K562 (cell line): Measurements from ENCODE around the gene MYBPHL. TPM values are rescaled to one million over a fixed set of nuclear protein-coding genes. Genes with fewer than 3 reads are reported as not detected.

Experiments used
- ATAC-seq: fragments of 200-7000 bp; cut with Tn5 transposase; 3 replicates; pipeline ENCODE4 v1.9.1; 2020; ENCODE audit warnings: moderate library complexity
- BruUV-seq: library from RNA; stranded (reverse); fragments of 400-500 nt; replicated peaks from 2 replicates; lab custom pipeline; 2021; lab: Mats Ljungman, UMichigan
- CTCF ChIA-PET: fragments of 300-600 bp; formaldehyde crosslinking; extraction: SDS; loops from one replicate; lab custom pipeline; 2021; ENCODE audit warnings: low intra/inter-chr PET ratio; lab: Yijun Ruan, JAX
- POLR2A ChIA-PET: fragments of 300-600, 350-650 bp; sonication (Branson Sonifier 250); formaldehyde crosslinking; extraction: SDS; loops from one replicate; lab custom pipeline; 2021; ENCODE audit warnings: antibody characterized with exemption, inconsistent platforms; lab: Yijun Ruan, JAX
- DNase-seq, 4 experiments: peaks; one replicate each; pipeline versions ENCODE4 v3.0.0 to v3.0.0-alpha.2; 2011 to 2018; ENCODE audit warnings: low spot score in 3 of 4, mixed read lengths in 3 of 4; ENCODE audit errors: extremely low read depth in 1 of 4
- FAIRE-seq: peaks from 2 replicates; lab custom pipeline; 2011; peaks lifted over from hg19 to GRCh38; lab: Jason Lieb, UNC
- H2AFZ ChIP-seq: 2 replicates; pipeline ENCODE4 v1.6.0; 2011; ENCODE audit warnings: low read depth, low read length, control low read depth, inconsistent platforms
- H3K27ac ChIP-seq: fragments of 200-600 bp; 3 replicates; pipeline ENCODE4 v1.8.0; 2011; ENCODE audit warnings: low read depth, mild to moderate bottlenecking, control low read depth, inconsistent platforms, low read length, moderate library complexity, mixed read lengths; ENCODE audit errors: extremely low read depth
- H3K27me3 ChIP-seq, 2 experiments: fragments of 300-600 bp in 1 of 2; 2 replicates in 1 of 2; 3 replicates in 1 of 2; pipeline versions ENCODE4 v1.6.0 to v1.8.0; 2011; ENCODE audit warnings: inconsistent platforms in 2 of 2, low read length in 2 of 2, mild to moderate bottlenecking in 1 of 2, mixed read lengths in 1 of 2, moderate library complexity in 1 of 2; ENCODE audit not compliant: control insufficient read depth in 2 of 2, insufficient read depth in 2 of 2
- H3K36me3 ChIP-seq: fragments of 300-600 bp; 3 replicates; pipeline ENCODE4 v1.8.0; 2011; ENCODE audit warnings: mild to moderate bottlenecking, low read length, inconsistent platforms; ENCODE audit not compliant: control insufficient read depth, insufficient read depth
- H3K4me1 ChIP-seq, 2 experiments: fragments of 200-600 bp in 1 of 2; replicated peaks in 1 of 2; 2 replicates in 1 of 2; 3 replicates in 1 of 2; pipeline versions ENCODE4 v1.5.1 to v1.8.0; 2011; ENCODE audit warnings: inconsistent platforms in 2 of 2, low read length in 2 of 2, mild to moderate bottlenecking in 1 of 2, mixed read lengths in 1 of 2, moderate library complexity in 1 of 2; ENCODE audit not compliant: control insufficient read depth in 2 of 2, insufficient read depth in 2 of 2
- H3K4me2 ChIP-seq: 2 replicates; pipeline ENCODE4 v1.6.1; 2011; ENCODE audit warnings: low read length, control low read depth, inconsistent platforms, mixed read lengths; ENCODE audit not compliant: insufficient read depth
- H3K4me3 ChIP-seq: fragments of 200-600 bp; sonication (generic), shearing (Covaris generic); 2 replicates; pipeline ENCODE4 v1.5.1; 2016; ENCODE audit warnings: control low read depth, inconsistent platforms
- H3K79me2 ChIP-seq: fragments of 200-600 bp; 3 replicates; pipeline ENCODE4 v1.8.0; 2011; ENCODE audit warnings: low read length, inconsistent platforms; ENCODE audit not compliant: control insufficient read depth, insufficient read depth
- H3K9ac ChIP-seq, 2 experiments: 2 replicates each; pipeline versions ENCODE4 v1.6.0 to v1.6.1; 2011; ENCODE audit warnings: low read depth in 2 of 2, low read length in 2 of 2, control low read depth in 1 of 2, inconsistent platforms in 1 of 2, mild to moderate bottlenecking in 1 of 2, mixed read lengths in 1 of 2; ENCODE audit not compliant: insufficient read depth in 1 of 2
- H3K9me1 ChIP-seq: one replicate; pipeline ENCODE4 v1.6.0; 2011; ENCODE audit warnings: inconsistent platforms, mild to moderate bottlenecking, low read length, moderate library complexity; ENCODE audit not compliant: control insufficient read depth, insufficient read depth
- H3K9me3 ChIP-seq: replicated peaks from 2 replicates; pipeline ENCODE4 v1.5.1; 2011; ENCODE audit warnings: low read depth, low read length, inconsistent platforms; ENCODE audit not compliant: control insufficient read depth, insufficient read depth
- H4K20me1 ChIP-seq: replicated peaks from 2 replicates; pipeline ENCODE4 v1.6.1; 2011; ENCODE audit warnings: low read length, inconsistent platforms, mixed read lengths; ENCODE audit not compliant: control insufficient read depth, insufficient read depth
- CLOCK ChIP-seq: fragments of 250-450 bp; sonication (Bioruptor Pico); IDR thresholded peaks from 2 replicates; pipeline ENCODE4 v1.4.0; 2020; ENCODE audit warnings: mild to moderate bottlenecking, moderate library complexity, borderline replicate concordance
- FOXA1 ChIP-seq: fragments of 450-650 bp; IDR thresholded peaks from 2 replicates; pipeline ENCODE4 v1.6.1; 2016; ENCODE audit warnings: mild to moderate bottlenecking, borderline replicate concordance
- KDM5B ChIP-seq: fragments of 200-600 bp; sonication (generic); IDR thresholded peaks from 2 replicates; pipeline ENCODE4 v1.6.1; 2012; ENCODE audit warnings: low read depth, mild to moderate bottlenecking, moderate library complexity, low read length, control low read depth, inconsistent platforms; ENCODE audit not compliant: insufficient replicate concordance
- NFYB ChIP-seq: IDR thresholded peaks from 2 replicates; pipeline ENCODE4 v1.6.1; 2011; ENCODE audit warnings: mild to moderate bottlenecking, moderate library complexity; ENCODE audit not compliant: insufficient read length; ENCODE audit errors: extremely low read depth
- NUFIP1 ChIP-seq: fragments of 450-650 bp; IDR thresholded peaks from 2 replicates; pipeline ENCODE4 v1.6.1; 2018; ENCODE audit not compliant: partially characterized antibody
- SAFB ChIP-seq: fragments of 200-400 bp; formaldehyde crosslinking; IDR thresholded peaks from 2 replicates; pipeline ENCODE4 v1.6.1; 2017; ENCODE audit warnings: low read depth, low read length, borderline replicate concordance
- SP2 ChIP-seq: IDR thresholded peaks from 2 replicates; pipeline ENCODE4 v1.6.1; 2011; ENCODE audit warnings: mild to moderate bottlenecking, low read depth, low read length, moderate library complexity; ENCODE audit not compliant: poor library complexity, severe bottlenecking; ENCODE audit errors: extremely low read depth
- ZBTB17 ChIP-seq: fragments of 450-650 bp; formaldehyde crosslinking; IDR thresholded peaks from 2 replicates; pipeline ENCODE4 v1.4.0; 2020; ENCODE audit warnings: mild to moderate bottlenecking
- ZNF224 ChIP-seq: sonication (generic); formaldehyde crosslinking; IDR thresholded peaks from 2 replicates; pipeline ENCODE4 v1.8.0; 2022; ENCODE audit warnings: mild to moderate bottlenecking, missing genetic modification reagents
- WGBS: fragments of 100-300 bp; shearing (Covaris generic); methylation state at CpG from one replicate; pipeline ENCODE4 v1.1.6; 2016; ENCODE audit warnings: low coverage, mixed read lengths; ENCODE audit not compliant: insufficient coverage; ENCODE audit errors: missing lambda C conversion rate; 5-methylcytosine and 5-hydroxymethylcytosine counted together
- in situ Hi-C: fragments of 300-500 bp; cut with MboI; formaldehyde crosslinking; loops from 4 replicates; pipeline ENCODE4 v1.15.0; 2018; ENCODE audit warnings: inconsistent platforms, mixed read lengths
- intact Hi-C: fragments of 100-400 bp; cut with micrococcal nuclease; formaldehyde crosslinking; loops from 2 replicates; pipeline ENCODE4 v1.14.2; 2022
- polyA plus RNA-seq, 8 experiments: library from polyadenylated mRNA; depleted of rRNA in 4 of 8; stranded (reverse) in 5 of 8; unstranded in 3 of 8; fragments of >200 nt; fragmentation: Nextera tagmentation in 2 of 8; fragmentation: Illumina TruSeq in 1 of 8; extraction: Ambion mirVana in 2 of 8; extraction: Trizol in 1 of 8; gene quantifications; 2 replicates each; pipeline versions ENCODE4 v1.2.1 to v1.2.3, GENCODE V29; 2011 to 2014; ENCODE audit warnings: inconsistent platforms in 1 of 8, missing spikeins in 1 of 8
- total RNA-seq, 7 experiments: library from RNA; depleted of rRNA in 6 of 7; stranded (reverse); fragments of >200 nt in 6 of 7; fragmentation: Illumina TruSeq in 2 of 7; extraction: Trizol in 2 of 7; gene quantifications; 2 replicates each; pipeline versions ENCODE4 v1.2.1 to v1.2.3, GENCODE V29; 2011 to 2021; ENCODE audit warnings: low replicate concordance in 1 of 7

Gene MYBPHL
- total and polyA plus RNA-seq, 9 of the 15 experiments (the other 6 are each of a cell fraction or from before 2014, with no cell fraction given): 0.20 to 1.9 (median 0.33) TPM

GRCh38 chr1:109259674-109260557 lies 46.9 kb downstream of the MYBPHL start:
- Histone ChIP-seq H3K27ac (no peak overlapping the region), H3K4me2 (no peak overlapping the region), H3K9ac (peak overlapping the region in 1 of 2 experiments; percentile 62; a peak in 1 of 4 replicates), H4K20me1 (no peaks in the 10 kb centered on the region), H2AFZ (no peak overlapping the region), H3K79me2 (peaks cover 15% of the 10 kb centered on the region), H3K4me3 (no peak overlapping the region), H3K4me1 (peaks cover 15 to 58% of the 10 kb centered on the region in 2 experiments), H3K27me3 (no peaks in the 10 kb centered on the region), H3K9me1 (peaks cover 4% of the 10 kb centered on the region), H3K36me3 (peaks cover 29% of the 10 kb centered on the region; the same call in 2 of the 3 replicates), H3K9me3 (no peaks in the 10 kb centered on the region)
- CTCF ChIA-PET: no interaction called here
- intact Hi-C loops: loop anchor here (10.0 kb wide), 1 partner anchor 145 kb away; the partner anchor contains the start of gene ELAPOR1
- BruUV-seq: no TSS peak
- WGBS: 93% methylated on average over 5 of the region's 7 CpGs
- in situ Hi-C loops: loop anchor here (5.0 kb wide), 2 partner anchors 142 to 272 kb away; no protein-coding TSS in a partner anchor
- ATAC-seq (no peak), FAIRE-seq (no peak), DNase-seq (no peak)
- no peak for TF ChIP-seq KDM5B
- TF ChIP-seq NFYB: no peak
- TF ChIP-seq FOXA1: no peak
- no peak for TF ChIP-seq ZNF224 (CRISPR knock-in tag)
- TF ChIP-seq SAFB: no peak
- TF ChIP-seq SP2: no peak
- TF ChIP-seq CLOCK (CRISPR knock-in tag): no peak
- no peak for TF ChIP-seq ZBTB17
- no peak for TF ChIP-seq NUFIP1
- POLR2A ChIA-PET: interaction anchor here (0.6 to 0.7 kb wide), 2 partner anchors 17 to 22 kb away, joined by 3 read pairs; no protein-coding TSS in a partner anchor
